H1 (cell line): Measurements from ENCODE around the gene RNF6. TPM values are rescaled to one million over a fixed set of nuclear protein-coding genes. Genes with fewer than 3 reads are reported as not detected.
A peak's percentile ranks its signal among the peaks of the same experiment; 100 is the strongest.

Experiments
- CTCF ChIA-PET: fragments of 300-600 bp; sonication (Branson Sonifier 250); formaldehyde crosslinking; loops from one replicate; lab custom pipeline; 2021; ENCODE audit not compliant: partially characterized antibody; lab: Charles Lee
- POLR2A ChIA-PET: fragments of 300-600 bp; sonication (Branson Sonifier 250); formaldehyde crosslinking; loops from one replicate; lab custom pipeline; 2021; ENCODE audit warnings: inconsistent platforms; ENCODE audit not compliant: partially characterized antibody; lab: Charles Lee
- DNase-seq, 2 experiments: peaks; one replicate each; pipeline versions ENCODE4 v3.0.0 to v3.0.0-alpha.2; 2010 to 2022; ENCODE audit warnings: low spot score in 2 of 2, low read depth in 1 of 2, mixed read lengths in 1 of 2
- FAIRE-seq: peaks from 2 replicates; lab custom pipeline; 2011; peaks lifted over from hg19 to GRCh38; lab: Jason Lieb, UNC
- H2AFZ ChIP-seq: 2 replicates; pipeline ENCODE4 v1.8.1; 2012; ENCODE audit warnings: low read length, inconsistent platforms
- H2AK5ac ChIP-seq: 2 replicates; pipeline ENCODE4 v1.6.1; 2013; ENCODE audit warnings: low read depth, low read length
- H2BK120ac ChIP-seq: replicated peaks from 2 replicates; pipeline ENCODE3; 2013; ENCODE audit warnings: low read depth, low read length, inconsistent platforms
- H2BK12ac ChIP-seq: 2 replicates; pipeline ENCODE4 v1.6.1; 2013; ENCODE audit warnings: low read depth, low read length
- H2BK15ac ChIP-seq: 2 replicates; pipeline ENCODE4 v1.6.1; 2013; ENCODE audit warnings: low read length
- H2BK20ac ChIP-seq: 2 replicates; pipeline ENCODE4 v1.6.1; 2013; ENCODE audit warnings: low read length
- H2BK5ac ChIP-seq: 2 replicates; pipeline ENCODE4 v1.6.1; 2013; ENCODE audit warnings: low read depth, low read length
- H3K14ac ChIP-seq: 2 replicates; pipeline ENCODE4 v1.6.1; 2013; ENCODE audit warnings: inconsistent platforms; ENCODE audit not compliant: insufficient read length
- H3K18ac ChIP-seq: 2 replicates; pipeline ENCODE4 v1.6.1; 2013; ENCODE audit warnings: low read length; ENCODE audit errors: extremely low read depth
- H3K23ac ChIP-seq: 2 replicates; pipeline ENCODE4 v1.6.1; 2013; ENCODE audit warnings: inconsistent platforms; ENCODE audit not compliant: insufficient read length
- H3K23me2 ChIP-seq: 2 replicates; pipeline ENCODE4 v1.6.1; 2013; ENCODE audit warnings: low read depth, low read length
- H3K27ac ChIP-seq: 2 replicates; pipeline ENCODE4 v1.6.1; 2011; ENCODE audit warnings: low read depth, low read length, inconsistent platforms
- H3K27me3 ChIP-seq, 4 experiments: replicated peaks in 1 of 4; 1 replicate in 1 of 4; 2 replicates in 3 of 4; pipeline versions ENCODE4 v1.6.1 to v1.8.1; 2011 to 2013; ENCODE audit warnings: low read length in 3 of 4, mild to moderate bottlenecking in 3 of 4, inconsistent platforms in 2 of 4, mixed read lengths in 2 of 4, moderate library complexity in 1 of 4; ENCODE audit not compliant: control insufficient read depth in 3 of 4, insufficient read depth in 3 of 4; ENCODE audit errors: extremely low read depth in 1 of 4
- H3K36me3 ChIP-seq, 4 experiments: 2 replicates each; pipeline versions ENCODE4 v1.6.1 to v1.8.1; 2011 to 2013; ENCODE audit warnings: mild to moderate bottlenecking in 4 of 4, low read length in 3 of 4, moderate library complexity in 2 of 4, control low read depth in 1 of 4, inconsistent platforms in 1 of 4; ENCODE audit not compliant: insufficient read depth in 4 of 4, control insufficient read depth in 2 of 4
- H3K4ac ChIP-seq: replicated peaks from 2 replicates; pipeline ENCODE3; 2013; ENCODE audit warnings: low read length, low read depth, mixed read lengths, inconsistent platforms; ENCODE audit not compliant: insufficient read length
- H3K4me1 ChIP-seq, 4 experiments: replicated peaks in 1 of 4; 1 replicate in 1 of 4; 2 replicates in 3 of 4; pipeline versions ENCODE4 v1.6.1 to v1.8.1; 2011 to 2013; ENCODE audit warnings: low read length in 3 of 4, inconsistent platforms in 2 of 4, mixed read lengths in 1 of 4; ENCODE audit not compliant: insufficient read depth in 4 of 4, control insufficient read depth in 3 of 4
- H3K4me2 ChIP-seq, 2 experiments: 2 replicates each; pipeline versions ENCODE4 v1.6.1 to v1.8.1; 2011 to 2013; ENCODE audit warnings: low read depth in 2 of 2, low read length in 2 of 2, control low read depth in 1 of 2, inconsistent platforms in 1 of 2, mild to moderate bottlenecking in 1 of 2; ENCODE audit not compliant: insufficient read depth in 1 of 2
- H3K4me3 ChIP-seq, 4 experiments: fragments of 200-600, 300-600 bp in 1 of 4; sonication (generic), shearing (Covaris generic), sonication (Bioruptor Twin) in 1 of 4; 2 replicates each; pipeline versions ENCODE4 v1.5.1 to v1.8.1; 2011 to 2016; ENCODE audit warnings: low read length in 4 of 4, low read depth in 3 of 4, control low read depth in 2 of 4, inconsistent platforms in 2 of 4, mild to moderate bottlenecking in 2 of 4, mixed read lengths in 1 of 4, moderate library complexity in 1 of 4; ENCODE audit not compliant: insufficient read depth in 2 of 4; ENCODE audit errors: extremely low read depth in 1 of 4
- H3K56ac ChIP-seq: replicated peaks from 2 replicates; pipeline ENCODE3; 2013; ENCODE audit warnings: low read depth, mild to moderate bottlenecking, mixed read lengths, low read length, inconsistent platforms; ENCODE audit not compliant: insufficient read length
- H3K79me1 ChIP-seq: 2 replicates; pipeline ENCODE4 v1.6.1; 2013; ENCODE audit warnings: low read depth, low read length, control low read depth
- H3K79me2 ChIP-seq, 2 experiments: 2 replicates each; pipeline versions ENCODE4 v1.6.1 to v1.8.1; 2012 to 2013; ENCODE audit warnings: low read length in 2 of 2, mild to moderate bottlenecking in 2 of 2, inconsistent platforms in 1 of 2; ENCODE audit not compliant: insufficient read depth in 2 of 2, control insufficient read depth in 1 of 2
- H3K9ac ChIP-seq, 4 experiments: replicated peaks in 1 of 4; 1 replicate in 1 of 4; 2 replicates in 3 of 4; pipeline versions ENCODE4 v1.6.1 to v1.8.1; 2011 to 2013; ENCODE audit warnings: low read depth in 3 of 4, low read length in 3 of 4, control low read depth in 2 of 4, mild to moderate bottlenecking in 2 of 4, moderate library complexity in 2 of 4, inconsistent platforms in 1 of 4; ENCODE audit errors: extremely low read depth in 1 of 4
- H3K9me3 ChIP-seq, 2 experiments: 2 replicates each; pipeline versions ENCODE4 v1.6.1 to v1.8.1; 2012 to 2013; ENCODE audit warnings: mild to moderate bottlenecking in 2 of 2, moderate library complexity in 2 of 2, control low read depth in 1 of 2, inconsistent platforms in 1 of 2, low read depth in 1 of 2, low read length in 1 of 2, mixed read lengths in 1 of 2; ENCODE audit not compliant: insufficient read depth in 2 of 2
- H4K20me1 ChIP-seq, 2 experiments: replicated peaks in 1 of 2; 2 replicates each; pipeline versions ENCODE3 to v1.8.1; 2011 to 2013; ENCODE audit warnings: inconsistent platforms in 2 of 2, low read length in 2 of 2, mild to moderate bottlenecking in 1 of 2; ENCODE audit not compliant: insufficient read depth in 2 of 2, control insufficient read depth in 1 of 2
- H4K5ac ChIP-seq: 2 replicates; pipeline ENCODE4 v1.6.1; 2013; ENCODE audit warnings: low read length, low read depth, mixed read lengths, inconsistent platforms; ENCODE audit not compliant: insufficient read length
- H4K8ac ChIP-seq: 2 replicates; pipeline ENCODE4 v1.8.0; 2013; ENCODE audit warnings: mild to moderate bottlenecking, moderate library complexity, low read length, inconsistent platforms; ENCODE audit not compliant: insufficient read depth; ENCODE audit errors: extremely low read depth
- H4K91ac ChIP-seq: replicated peaks from 2 replicates; pipeline ENCODE3; 2013; ENCODE audit warnings: low read length, mixed read lengths, inconsistent platforms; ENCODE audit not compliant: insufficient read length
- NRF1 ChIP-seq: IDR thresholded peaks from 2 replicates; pipeline ENCODE4 v1.6.1; 2011; ENCODE audit warnings: mild to moderate bottlenecking, low read depth, low read length, improper control_type of control experiment
- WGBS, 2 experiments: shearing (Covaris generic) in 1 of 2; methylation state at CpG; one replicate each; pipeline versions ENCODE4 v1.1.6 to v1.1.7; 2013 to 2015; ENCODE audit warnings: low lambda C conversion rate in 2 of 2, mixed read lengths in 2 of 2, inconsistent platforms in 1 of 2, low coverage in 1 of 2, missing lambda C conversion rate in 1 of 2; ENCODE audit not compliant: insufficient replicate concordance in 2 of 2, insufficient coverage in 1 of 2, insufficient read length in 1 of 2; ENCODE audit errors: extremely low coverage in 1 of 2, missing lambda C conversion rate in 1 of 2; 5-methylcytosine and 5-hydroxymethylcytosine counted together
- polyA plus RNA-seq, 7 experiments: library from polyadenylated mRNA; depleted of rRNA in 3 of 7; stranded (reverse) in 5 of 7; unstranded in 2 of 7; fragments of >200 nt in 5 of 7; fragments of 200-250 nt in 2 of 7; gene quantifications; 1 replicate in 5 of 7; 2 replicates in 1 of 7; 4 replicates in 1 of 7; pipeline versions ENCODE4 v1.2.1 to v1.2.3, GENCODE V29; 2011 to 2013; ENCODE audit warnings: missing spikeins in 2 of 7, mixed read lengths in 2 of 7
- total RNA-seq: library from RNA; stranded (reverse); fragmentation: NEBNext Ultra II Directional; extraction: Animal tissue kit (Norgen Biotek cat#: 25700); gene quantifications from 2 replicates; pipeline ENCODE4 v1.2.1, GENCODE V29; 2021

The RNF6 gene
- total and polyA plus RNA-seq, 2 of the 8 experiments (the other 6 are each of a cell fraction or from before 2014, with no cell fraction given): 4.0 to 13.8 TPM

DNA sequence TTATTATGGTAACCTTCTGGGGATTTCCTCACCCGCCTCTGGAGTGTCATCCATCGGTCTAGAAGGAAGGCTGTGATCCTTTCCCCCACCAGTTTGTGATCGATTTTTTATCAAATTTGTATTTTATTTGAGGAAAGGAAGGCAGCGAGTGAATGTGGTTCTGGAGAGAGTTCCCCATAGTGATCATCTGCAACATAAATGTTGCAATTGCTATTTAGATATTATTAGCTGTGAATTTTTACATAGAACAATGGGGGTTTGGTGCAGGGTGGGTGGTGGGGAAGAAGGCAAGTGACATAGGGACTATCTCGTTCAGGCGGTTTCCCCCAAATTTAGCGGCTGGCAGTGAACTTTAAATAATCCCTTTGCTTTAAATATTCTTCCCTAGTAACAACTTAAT is 33.0 kb upstream of the RNF6 start:
- Histone ChIP-seq H3K23me2 (peaks cover 3% of the 10 kb centered on the region; the same call in 1 of the 2 replicates), H3K18ac (no peak overlapping the region), H3K27ac (no peak overlapping the region), H3K4me1 (peaks cover 0 to 3% (median 0%) of the 10 kb centered on the region in 4 experiments; a peak in 1 of 7 replicates), H2AFZ (no peak overlapping the region), H3K79me2 (peaks cover 4 to 56% of the 10 kb centered on the region in 2 experiments; a peak in 3 of 4 replicates), H3K9ac (peak overlapping the region in 3 of 4 experiments; percentile 68 to 74 (median 71); a peak in 6 of 7 replicates), H4K20me1 (peaks cover 4 to 7% of the 10 kb centered on the region in 2 experiments), H3K9me3 (no peaks in the 10 kb centered on the region), H3K56ac (peak overlapping the region; percentile 11)
- TF ChIP-seq NRF1: no peak
- TF ChIP-seq, all 59 proteins: peak for 0
- H2BK12ac ChIP-seq: no peak overlapping the region
- DNase-seq: no peak
- H2BK5ac ChIP-seq: no peak overlapping the region
- H2BK120ac ChIP-seq: no peak overlapping the region
- no peak overlapping the region for H3K14ac ChIP-seq
- H3K27me3 ChIP-seq: no peaks in the 10 kb centered on the region
- no peaks in the 10 kb centered on the region for H3K79me1 ChIP-seq
- no peak overlapping the region for H4K5ac ChIP-seq
- H2BK20ac ChIP-seq: no peak overlapping the region
- H4K91ac ChIP-seq: no peak overlapping the region
- H3K4me2 ChIP-seq: peak overlapping the region; percentile 61 to 84
- CTCF ChIA-PET: interaction anchor here (0.6 to 1.0 kb wide), 4 partner anchors 55 to 373 kb away, joined by 3 read pairs; no protein-coding TSS in a partner anchor
- H3K4ac ChIP-seq: no peak overlapping the region
- no peak overlapping the region for H2AK5ac ChIP-seq
- no peaks in the 10 kb centered on the region for H3K36me3 ChIP-seq
- H3K23ac ChIP-seq: no peak overlapping the region
- H4K8ac ChIP-seq: no peak overlapping the region
- 3% methylated on average over 7 of the region's 7 CpGs; no CpG with 5 or more reads in 1 of the 2 experiments for WGBS, 2 experiments
- peak overlapping the region; percentile 89 to 93 (median 89) for H3K4me3 ChIP-seq
- no peak overlapping the region for H2BK15ac ChIP-seq
- peak; percentile 13 for FAIRE-seq
- POLR2A ChIA-PET: interaction anchor here (1.9 kb wide), 1 partner anchor 21 kb away, joined by 5 read pairs; no protein-coding TSS in a partner anchor
